OCI-LY3 (cell line): ENCODE data around the gene HECTD1.

Source experiments
- H2AFZ ChIP-seq: fragments of 200-600, 300-600 bp; shearing (Covaris generic); 2 replicates; pipeline ENCODE4 v1.6.0; 2014; ENCODE audit warnings: antibody characterized with exemption, low read depth, low read length
- H3K27ac ChIP-seq: fragments of 200-600, 300-600 bp; sonication (generic); 2 replicates; pipeline ENCODE4 v1.5.1; 2014; ENCODE audit warnings: mild to moderate bottlenecking, low read length, moderate library complexity, mixed read lengths
- H3K27me3 ChIP-seq: fragments of 200-600, 300-600 bp; sonication (generic); 2 replicates; pipeline ENCODE4 v1.6.1; 2014; ENCODE audit warnings: low read depth, low read length, mixed read lengths
- H3K36me3 ChIP-seq: fragments of 200-600, 300-600 bp; sonication (generic); replicated peaks from 2 replicates; pipeline ENCODE3; 2014; ENCODE audit warnings: low read depth, low read length, mixed read lengths
- H3K4me1 ChIP-seq: fragments of 300-600, 200-600 bp; sonication (generic); 2 replicates; pipeline ENCODE4 v1.6.1; 2014; ENCODE audit warnings: low read length, mixed read lengths
- H3K4me2 ChIP-seq: fragments of 200-600, 300-600 bp; sonication (generic); 2 replicates; pipeline ENCODE4 v1.6.1; 2014; ENCODE audit warnings: low read length, mixed read lengths
- H3K4me3 ChIP-seq: fragments of 300-600, 200-600 bp; sonication (generic); 2 replicates; pipeline ENCODE4 v1.5.1; 2014; ENCODE audit warnings: antibody characterized with exemption, mild to moderate bottlenecking, low read length, moderate library complexity
- H3K79me2 ChIP-seq: fragments of 300-600, 200-600 bp; shearing (Covaris generic); 2 replicates; pipeline ENCODE4 v1.6.1; 2014; ENCODE audit warnings: mild to moderate bottlenecking, low read length, mixed read lengths
- H3K9ac ChIP-seq: fragments of 300-600, 200-600 bp; shearing (Covaris generic); 2 replicates; pipeline ENCODE4 v1.6.0; 2014; ENCODE audit warnings: mild to moderate bottlenecking, low read length, moderate library complexity
- H3K9me3 ChIP-seq: fragments of 200-600, 300-600 bp; shearing (Covaris generic); 2 replicates; pipeline ENCODE4 v1.6.1; 2014; ENCODE audit warnings: low read length, mixed read lengths; ENCODE audit not compliant: insufficient read depth
- H4K20me1 ChIP-seq: fragments of 200-600, 300-600 bp; sonication (generic); 2 replicates; pipeline ENCODE4 v1.6.1; 2016; ENCODE audit warnings: low read length, mixed read lengths; ENCODE audit not compliant: insufficient read depth
- EZH2phosphoT487 ChIP-seq: fragments of 200-600 bp; shearing (Covaris generic); IDR thresholded peaks from 2 replicates; pipeline ENCODE4 v1.6.1; 2018; ENCODE audit warnings: antibody characterized with exemption, mixed run types, low read depth
- TF ChIP-seq, protein P1 (sequence below): fragments of 200-600, 300-600 bp; sonication (generic); IDR thresholded peaks from 2 replicates; pipeline ENCODE4 v1.5.1; 2014; ENCODE audit warnings: antibody characterized with exemption, low read length, low read depth

HECTD1 gene

DNA sequence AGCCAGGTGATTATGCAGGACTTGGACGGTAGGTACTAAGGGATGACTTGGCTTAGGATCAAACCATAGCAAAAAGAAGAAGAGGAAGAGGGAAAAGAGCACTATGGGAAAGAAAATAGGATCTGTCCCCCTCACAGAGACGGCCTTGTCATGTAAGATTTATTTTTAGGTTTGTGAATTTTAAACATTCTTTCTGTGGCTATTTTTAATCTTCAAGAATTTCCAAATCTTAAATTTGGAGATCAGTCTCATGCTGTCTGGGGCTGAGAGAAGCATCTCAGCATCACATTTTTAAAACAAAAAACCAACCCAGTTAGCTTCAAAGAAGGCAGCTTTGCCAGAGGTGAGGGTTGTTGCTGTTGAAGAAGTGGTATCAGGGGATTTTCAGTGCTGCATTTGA, 128.8 kb downstream of the HECTD1 start:
- Histone ChIP-seq H3K4me3 (no peak overlapping the region), H4K20me1 (no peaks in the 10 kb centered on the region), H3K4me2 (no peak overlapping the region), H3K4me1 (peaks cover under 1% of the 10 kb centered on the region), H2AFZ (no peak overlapping the region), H3K27me3 (no peaks in the 10 kb centered on the region), H3K36me3 (no peaks in the 10 kb centered on the region), H3K9me3 (no peaks in the 10 kb centered on the region), H3K27ac (no peak overlapping the region), H3K79me2 (no peaks in the 10 kb centered on the region), H3K9ac (no peak overlapping the region)
- no peak for TF ChIP-seq EZH2phosphoT487
- TF ChIP-seq, protein P1, sequence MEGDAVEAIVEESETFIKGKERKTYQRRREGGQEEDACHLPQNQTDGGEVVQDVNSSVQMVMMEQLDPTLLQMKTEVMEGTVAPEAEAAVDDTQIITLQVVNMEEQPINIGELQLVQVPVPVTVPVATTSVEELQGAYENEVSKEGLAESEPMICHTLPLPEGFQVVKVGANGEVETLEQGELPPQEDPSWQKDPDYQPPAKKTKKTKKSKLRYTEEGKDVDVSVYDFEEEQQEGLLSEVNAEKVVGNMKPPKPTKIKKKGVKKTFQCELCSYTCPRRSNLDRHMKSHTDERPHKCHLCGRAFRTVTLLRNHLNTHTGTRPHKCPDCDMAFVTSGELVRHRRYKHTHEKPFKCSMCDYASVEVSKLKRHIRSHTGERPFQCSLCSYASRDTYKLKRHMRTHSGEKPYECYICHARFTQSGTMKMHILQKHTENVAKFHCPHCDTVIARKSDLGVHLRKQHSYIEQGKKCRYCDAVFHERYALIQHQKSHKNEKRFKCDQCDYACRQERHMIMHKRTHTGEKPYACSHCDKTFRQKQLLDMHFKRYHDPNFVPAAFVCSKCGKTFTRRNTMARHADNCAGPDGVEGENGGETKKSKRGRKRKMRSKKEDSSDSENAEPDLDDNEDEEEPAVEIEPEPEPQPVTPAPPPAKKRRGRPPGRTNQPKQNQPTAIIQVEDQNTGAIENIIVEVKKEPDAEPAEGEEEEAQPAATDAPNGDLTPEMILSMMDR: no peak

DNA sequence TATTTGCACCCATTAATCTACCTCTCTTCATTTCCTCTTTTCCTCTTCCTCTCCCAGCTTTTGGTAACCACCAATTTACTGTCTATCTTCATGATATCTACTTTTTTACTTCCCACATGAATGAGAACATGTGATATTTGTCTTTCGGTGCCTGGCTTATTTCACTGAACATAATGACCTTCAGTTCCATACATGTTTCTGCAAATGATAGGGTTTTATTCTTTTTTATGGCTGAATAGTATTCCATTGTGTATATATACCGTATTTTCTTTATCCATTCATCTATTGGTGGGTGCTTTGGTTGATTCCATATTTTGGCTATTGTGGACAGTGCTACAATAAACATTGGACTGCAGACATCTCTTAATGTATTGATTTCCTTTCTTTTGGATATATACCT, 132.4 kb downstream of the HECTD1 start:
- Histone ChIP-seq H3K27ac (no peak overlapping the region), H3K27me3 (no peaks in the 10 kb centered on the region), H3K9ac (no peak overlapping the region), H3K4me2 (no peak overlapping the region), H3K36me3 (no peaks in the 10 kb centered on the region), H4K20me1 (no peaks in the 10 kb centered on the region), H3K4me3 (no peak overlapping the region), H3K9me3 (no peaks in the 10 kb centered on the region), H3K4me1 (no peaks in the 10 kb centered on the region), H3K79me2 (no peaks in the 10 kb centered on the region), H2AFZ (no peak overlapping the region)
- TF ChIP-seq EZH2phosphoT487: no peak
- TF ChIP-seq, protein P1: no peak

DNA sequence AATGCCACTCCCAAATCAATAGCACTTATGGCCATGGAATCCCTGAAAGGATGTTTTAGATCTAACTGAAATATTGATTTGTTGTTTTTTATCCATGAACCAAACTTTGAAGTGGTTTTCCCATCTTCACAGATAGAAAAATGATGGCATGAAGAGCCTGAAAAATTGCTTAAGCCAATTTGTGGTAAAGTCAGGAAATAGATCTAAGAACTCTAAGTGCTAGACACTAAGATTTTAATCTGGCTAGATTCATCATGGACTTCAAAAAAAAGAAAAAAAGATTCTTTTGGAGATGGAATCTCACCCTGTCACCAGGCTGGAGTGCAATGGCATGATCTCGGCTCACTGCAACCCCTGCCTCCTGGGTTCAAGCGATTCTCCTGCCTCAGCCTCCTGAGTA, 136.4 kb downstream of the HECTD1 start:
- Histone ChIP-seq H2AFZ (no peak overlapping the region), H3K27ac (no peak overlapping the region)

DNA sequence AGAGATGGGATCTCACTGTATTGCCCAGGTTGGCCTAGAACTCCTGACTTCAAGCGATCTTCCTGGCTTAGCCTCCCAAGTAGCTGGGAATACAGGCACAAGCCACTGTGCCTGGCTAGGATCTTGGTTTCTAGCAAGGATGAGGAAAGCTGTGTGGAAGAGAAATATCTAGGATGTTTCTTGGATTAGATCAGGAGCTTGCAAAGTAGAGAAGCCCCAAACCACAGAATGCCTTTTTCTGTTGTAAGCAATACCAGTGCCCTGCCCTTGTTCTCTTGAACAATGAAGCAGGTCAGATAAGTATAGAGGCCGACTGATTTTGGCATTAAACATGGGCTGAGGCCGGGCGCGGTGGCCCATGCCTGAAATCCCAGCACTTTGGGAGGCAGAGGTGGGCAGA, 137.2 kb downstream of the HECTD1 start:
- no peak overlapping the region for H3K4me3 ChIP-seq
- TF ChIP-seq, protein P1: no peak
- no peak for TF ChIP-seq EZH2phosphoT487
- H3K4me2 ChIP-seq: no peak overlapping the region
- no peak overlapping the region for H2AFZ ChIP-seq
- no peaks in the 10 kb centered on the region for H3K4me1 ChIP-seq
- H3K9me3 ChIP-seq: no peaks in the 10 kb centered on the region
- no peaks in the 10 kb centered on the region for H3K27me3 ChIP-seq
- H4K20me1 ChIP-seq: no peaks in the 10 kb centered on the region
- no peak overlapping the region for H3K9ac ChIP-seq
- no peak overlapping the region for H3K27ac ChIP-seq
- no peaks in the 10 kb centered on the region for H3K36me3 ChIP-seq
- H3K79me2 ChIP-seq: no peaks in the 10 kb centered on the region

More for the DNA sequence above, 136.4 kb downstream of the HECTD1 start:
- no peak overlapping the region for H3K9ac ChIP-seq
- no peak overlapping the region for H3K4me3 ChIP-seq
- H3K27me3 ChIP-seq: no peaks in the 10 kb centered on the region
- H3K4me2 ChIP-seq: no peak overlapping the region
- H4K20me1 ChIP-seq: no peaks in the 10 kb centered on the region
- H3K36me3 ChIP-seq: no peaks in the 10 kb centered on the region
- H3K4me1 ChIP-seq: no peaks in the 10 kb centered on the region
- TF ChIP-seq, protein P1: no peak
- TF ChIP-seq EZH2phosphoT487: no peak
- no peaks in the 10 kb centered on the region for H3K9me3 ChIP-seq
- H3K79me2 ChIP-seq: no peaks in the 10 kb centered on the region
